Hematopoietic multipotent progenitor cell treated with erythropoietin and hydrocortisone succinate and interleukin-3 and kit ligand, for 15 days (in vitro differentiated cells): ENCODE measurements around the gene PTGER2.

ENCODE experiments used
- DNase-seq: peaks from one replicate; pipeline ENCODE4 v3.0.0-alpha.2; 2015; ENCODE audit warnings: low spot score

Gene PTGER2

GRCh38 chr14:52313903-52314594 lies at the start of gene PTGER2:
Gene PTGER2, plus strand, starts transcription at chr14:52314312. Its CDS starts 237 bp downstream, at chr14:52314549.
- no peak for DNase-seq

DNA sequence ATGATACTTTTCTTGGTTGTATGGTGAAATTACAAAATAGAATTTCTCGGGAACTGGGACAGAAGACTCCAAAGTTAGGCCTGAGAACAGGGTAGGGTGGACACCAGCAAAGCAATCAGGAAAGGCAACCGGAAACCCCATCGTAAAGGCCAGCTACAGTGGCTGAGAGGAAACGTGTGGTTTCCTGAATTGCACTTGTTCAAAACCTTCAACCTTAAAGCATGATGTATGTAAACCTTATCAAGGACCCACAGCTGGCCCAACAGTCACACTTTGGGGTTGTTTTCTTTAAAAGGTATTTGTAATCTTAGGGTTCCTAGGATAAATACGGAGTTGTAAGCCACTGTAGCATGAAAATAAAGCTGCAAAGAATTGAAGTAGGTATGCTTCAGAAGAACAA lies 48.9 kb upstream of the PTGER2 start:
- no peak for DNase-seq

DNA sequence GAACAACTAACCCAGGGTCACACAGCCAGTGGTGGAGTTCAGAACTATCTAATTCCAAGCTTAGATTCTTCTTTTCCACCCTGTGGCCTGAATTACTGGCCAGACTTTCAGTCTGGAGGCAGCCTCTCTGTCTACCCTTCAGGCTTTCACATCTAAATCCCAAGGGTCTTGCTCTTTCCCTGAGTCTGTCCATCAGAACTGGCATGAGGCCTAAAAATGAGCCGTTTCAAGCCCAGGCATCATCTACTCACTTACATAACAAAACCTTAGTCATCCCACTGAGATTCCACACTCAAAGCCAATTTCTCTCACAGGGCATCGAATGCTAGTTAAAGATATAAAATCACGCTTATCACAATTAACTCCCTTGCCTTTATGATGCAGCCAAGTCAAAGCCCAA lies 47.9 kb upstream of the PTGER2 start:
- no peak for DNase-seq

GRCh38 chr14:52266782-52267181 lies 47.3 kb upstream of the PTGER2 start:
- no peak for DNase-seq

- DNase-seq, result no peak
Observed at GRCh38 chr14:52267501-52268278, 46.4 kb upstream of the PTGER2 start, which contains the start of gene PTGDR. Gene PTGDR, plus strand, starts transcription at chr14:52267698. Its CDS starts 117 bp downstream, at chr14:52267815.

DNA sequence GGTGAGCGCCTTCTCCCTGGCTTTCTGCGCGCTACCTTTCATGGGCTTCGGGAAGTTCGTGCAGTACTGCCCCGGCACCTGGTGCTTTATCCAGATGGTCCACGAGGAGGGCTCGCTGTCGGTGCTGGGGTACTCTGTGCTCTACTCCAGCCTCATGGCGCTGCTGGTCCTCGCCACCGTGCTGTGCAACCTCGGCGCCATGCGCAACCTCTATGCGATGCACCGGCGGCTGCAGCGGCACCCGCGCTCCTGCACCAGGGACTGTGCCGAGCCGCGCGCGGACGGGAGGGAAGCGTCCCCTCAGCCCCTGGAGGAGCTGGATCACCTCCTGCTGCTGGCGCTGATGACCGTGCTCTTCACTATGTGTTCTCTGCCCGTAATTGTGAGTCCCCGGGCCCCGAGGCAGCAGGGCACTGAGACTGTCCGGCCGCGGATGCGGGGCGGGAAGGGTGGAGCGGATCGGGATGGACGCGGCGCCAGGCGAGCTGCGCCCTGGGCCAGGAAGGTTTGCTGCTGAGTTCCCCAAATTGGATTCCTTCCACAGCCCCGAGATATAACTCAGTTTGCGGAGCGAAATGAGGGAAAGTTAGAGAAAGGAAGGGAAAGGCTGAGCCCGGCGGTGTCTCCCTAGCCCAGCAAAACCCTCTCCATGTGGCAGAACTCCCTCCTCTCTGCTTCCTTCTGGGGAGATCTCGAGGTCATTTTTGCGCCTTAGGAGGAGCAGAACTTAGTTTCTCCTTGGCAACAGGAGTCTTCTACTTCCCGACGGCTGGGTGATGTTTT lies 45.6 kb upstream of the PTGER2 start:
- no peak for DNase-seq

GRCh38 chr14:52269100-52269499 lies 45.0 kb upstream of the PTGER2 start:
- DNase-seq, result no peak

DNA sequence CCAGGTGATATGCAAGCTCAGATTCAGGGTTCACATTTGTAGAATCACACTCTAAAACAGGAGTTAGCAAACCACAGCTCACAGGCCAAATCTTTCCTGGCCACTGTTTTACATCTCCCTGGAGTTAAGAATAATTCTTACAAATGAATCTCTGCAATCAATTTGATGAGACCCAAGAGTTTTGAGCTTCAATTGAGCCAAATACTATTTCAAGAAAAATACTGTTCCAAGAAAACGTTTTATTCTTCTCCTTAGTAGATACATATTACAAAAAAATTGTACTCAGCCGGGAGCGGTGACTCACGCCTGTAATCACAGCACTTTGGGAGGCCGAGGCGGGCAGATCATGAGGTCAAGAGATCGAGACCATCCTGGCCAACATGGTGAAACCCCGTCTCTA lies 44.1 kb upstream of the PTGER2 start:
- DNase-seq, result no peak

GRCh38 chr14:52271538-52271937 lies 42.6 kb upstream of the PTGER2 start:
- DNase-seq, result no peak

- no peak for DNase-seq
Observed at GRCh38 chr14:52272375-52272774, 41.7 kb upstream of the PTGER2 start.

- DNase-seq, result no peak
Observed at GRCh38 chr14:52275372-52275771, 38.7 kb upstream of the PTGER2 start.

GRCh38 chr14:52277552-52277951 lies 36.6 kb upstream of the PTGER2 start:
- DNase-seq, result no peak

- DNase-seq, result no peak
Observed at GRCh38 chr14:52279408-52279807, 34.7 kb upstream of the PTGER2 start.

GRCh38 chr14:52283099-52283498 lies 31.0 kb upstream of the PTGER2 start:
- DNase-seq, result no peak

GRCh38 chr14:52286661-52287649 lies 27.2 kb upstream of the PTGER2 start:
- DNase-seq, result no peak

GRCh38 chr14:52296378-52296777 lies 17.7 kb upstream of the PTGER2 start:
- no peak for DNase-seq

- no peak for DNase-seq
Observed at GRCh38 chr14:52298795-52299194, 15.3 kb upstream of the PTGER2 start.

- peak; percentile 34 for DNase-seq
Observed at GRCh38 chr14:52299692-52300278, 14.3 kb upstream of the PTGER2 start.

DNA sequence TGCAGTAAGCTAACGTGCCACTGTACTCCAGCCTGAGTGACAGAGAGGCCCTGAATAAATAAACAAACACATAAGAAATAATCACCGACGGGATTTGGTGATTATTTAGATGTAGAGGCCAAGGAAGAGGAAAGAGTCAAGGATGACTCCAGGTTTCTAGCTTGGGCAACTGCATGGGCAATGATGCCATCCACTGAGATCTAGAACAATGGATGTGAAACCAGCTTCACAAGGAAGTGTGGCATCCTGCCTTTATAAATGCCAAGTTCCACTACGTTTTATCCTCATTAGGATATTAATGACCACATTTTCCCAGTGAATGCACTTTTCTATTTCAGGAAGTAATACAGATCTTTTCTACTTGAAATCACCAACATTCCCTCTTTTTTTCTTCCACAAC lies 10.9 kb upstream of the PTGER2 start:
- no peak for DNase-seq

GRCh38 chr14:52304248-52304904 lies 9.7 kb upstream of the PTGER2 start:
- no peak for DNase-seq

DNA sequence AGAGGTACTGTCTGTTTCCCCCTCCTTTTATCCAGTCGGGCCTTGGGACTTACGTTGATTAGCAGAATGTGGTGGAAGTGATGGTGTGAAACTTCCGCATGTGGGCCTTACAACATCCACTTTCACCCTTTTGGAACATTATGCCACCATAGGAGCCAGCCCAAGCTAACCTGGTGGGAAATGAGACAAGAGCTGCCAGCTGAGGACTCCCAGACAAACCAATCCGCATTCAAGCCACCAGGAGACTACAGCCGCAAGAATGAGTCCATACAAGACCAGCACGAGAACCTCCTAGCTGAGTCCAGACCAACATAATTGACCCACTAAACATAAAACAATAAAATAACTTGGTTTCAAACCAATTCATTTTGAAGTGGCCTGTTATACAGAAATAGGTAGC lies 9.1 kb upstream of the PTGER2 start:
- DNase-seq, result no peak
